Measurements from ENCODE around the gene ARMS2. TPM values are rescaled to one million over a fixed set of nuclear protein-coding genes. Genes with fewer than 3 reads are reported as not detected.

The ARMS2 gene
- total RNA-seq, 1 experiment from 2014 or later: not detected

GRCh38 chr10:122476333-122476695 lies 21.9 kb downstream of the ARMS2 start:
- TF ChIP-seq ESRRA (CRISPR knock-in tag; IDR thresholded peaks at IDR 0.05; ENCODE audit: borderline replicate concordance): no peak
- TF ChIP-seq FOXJ3 (CRISPR knock-in tag; IDR thresholded peaks at IDR 0.05; ENCODE audit: borderline replicate concordance): no peak
- no peak for TF ChIP-seq ZMAT4 (CRISPR knock-in tag; IDR thresholded peaks at IDR 0.05)
- no peak for TF ChIP-seq STAT6 (CRISPR knock-in tag; conservative IDR thresholded peaks at IDR 0.05; ENCODE audit: low read depth)
- no peak for TF ChIP-seq GTF2I (CRISPR knock-in tag; conservative IDR thresholded peaks at IDR 0.05)
- TF ChIP-seq ZNF532 (CRISPR knock-in tag; IDR thresholded peaks at IDR 0.05; ENCODE audit: borderline replicate concordance): no peak
- no peak for TF ChIP-seq MAX (CRISPR knock-in tag; IDR thresholded peaks at IDR 0.05)
- no peak for TF ChIP-seq TEAD4 (CRISPR knock-in tag; IDR thresholded peaks at IDR 0.05)
- Mint-ChIP-seq H3K9me3 (peaks cover 4% of the 10 kb centered on the region), H3K36me3 (peaks cover 4% of the 10 kb centered on the region; the same call in 1 of the 2 replicates), H3K27me3 (ENCODE audit: low read depth) (no peaks in the 10 kb centered on the region), H3K4me1 (peaks cover 59% of the 10 kb centered on the region), H3K4me3 (no peak overlapping the region), H3K27ac (peak overlapping the region; percentile 84)
- ATAC-seq (peak; percentile 55), DNase-seq (ENCODE audit: low spot score) (peak; percentile 50)
- ChIA-PET CTCF (interaction anchor here (0.7 to 1.7 kb wide), 2 partner anchors 220 to 294 kb away, joined by 3 to 4 read pairs; no protein-coding TSS in a partner anchor), POLR2A (no interaction called here)

GRCh38 chr10:122477436-122477835 lies 23.0 kb downstream of the ARMS2 start:
- CTCF ChIA-PET: interaction anchor here (0.6 to 1.7 kb wide), 4 partner anchors 88 to 295 kb away, joined by 3 to 4 read pairs (median 4); no protein-coding TSS in a partner anchor
- peaks cover 59% of the 10 kb centered on the region for H3K4me1 Mint-ChIP-seq
- H3K27me3 Mint-ChIP-seq (ENCODE audit: low read depth): no peaks in the 10 kb centered on the region; the same call in 1 of the 2 replicates
- DNase-seq (ENCODE audit: low spot score) (no peak), ATAC-seq (no peak)
- H3K27ac Mint-ChIP-seq: peak overlapping the region; percentile 17; the same call in 1 of the 2 replicates
- peaks cover 14% of the 10 kb centered on the region for H3K9me3 Mint-ChIP-seq
- POLR2A ChIA-PET: interaction anchor here (0.6 to 0.7 kb wide), 2 partner anchors 47 to 220 kb away, joined by 3 to 4 read pairs; no protein-coding TSS in a partner anchor
- H3K36me3 Mint-ChIP-seq: peaks cover 10% of the 10 kb centered on the region
- no peak overlapping the region for H3K4me3 Mint-ChIP-seq
- TF ChIP-seq HMGA2 (CRISPR knock-in tag; IDR thresholded peaks at IDR 0.05) (no peak), SMAD3 (CRISPR knock-in tag; IDR thresholded peaks at IDR 0.05; ENCODE audit: borderline replicate concordance) (no peak), IRF1 (CRISPR knock-in tag; IDR thresholded peaks at IDR 0.05) (no peak), ZNF219 (CRISPR knock-in tag; IDR thresholded peaks at IDR 0.05; ENCODE audit: borderline replicate concordance) (no peak), ZNF138 (CRISPR knock-in tag; conservative IDR thresholded peaks at IDR 0.05) (no peak), CTCF (IDR thresholded peaks at IDR 0.05) (no peak), ZBTB43 (CRISPR knock-in tag; IDR thresholded peaks at IDR 0.05) (no peak), CBFB (CRISPR knock-in tag; IDR thresholded peaks at IDR 0.05; ENCODE audit: low read depth) (no peak), NFATC4 (CRISPR knock-in tag; IDR thresholded peaks at IDR 0.05) (no peak), OVOL2 (CRISPR knock-in tag; IDR thresholded peaks at IDR 0.05; ENCODE audit: borderline replicate concordance) (no peak), GABPB1 (CRISPR knock-in tag; IDR thresholded peaks at IDR 0.05) (no peak), ZMAT4 (CRISPR knock-in tag; IDR thresholded peaks at IDR 0.05) (no peak), STAT6 (CRISPR knock-in tag; conservative IDR thresholded peaks at IDR 0.05; ENCODE audit: low read depth) (no peak), CREB1 (CRISPR knock-in tag; IDR thresholded peaks at IDR 0.05) (no peak)
